Dendritic cell treated with granulocyte-macrophage colony-stimulating factor and Interleukin-4, amounts not matched to agents 40 ng/mL and 50 ng/mL, for 4 days (primary cell): Measurements from ENCODE around the gene BLM.

Experiments used
- H3K27ac Mint-ChIP-seq: one replicate; pipeline ENCODE4 v1.8.0; 2022; ENCODE audit warnings: mild to moderate bottlenecking, mixed read lengths
- H3K27me3 Mint-ChIP-seq: one replicate; pipeline ENCODE4 v1.8.0; 2022; ENCODE audit warnings: mild to moderate bottlenecking, mixed read lengths
- H3K36me3 Mint-ChIP-seq: one replicate; pipeline ENCODE4 v1.8.0; 2022; ENCODE audit warnings: low read depth, mixed read lengths
- H3K4me1 Mint-ChIP-seq: one replicate; pipeline ENCODE4 v1.8.0; 2022; ENCODE audit warnings: low read depth, mixed read lengths
- H3K4me3 Mint-ChIP-seq: one replicate; pipeline ENCODE4 v1.8.0; 2022; ENCODE audit warnings: mild to moderate bottlenecking, moderate library complexity, mixed read lengths
- H3K9me3 Mint-ChIP-seq: one replicate; pipeline ENCODE4 v1.8.0; 2022; ENCODE audit warnings: mixed read lengths
- intact Hi-C: fragments of 100-400 bp; cut with micrococcal nuclease; formaldehyde crosslinking; loops from one replicate; pipeline ENCODE4 v1.15.0; 2022

The BLM gene

GRCh38 chr15:90807074-90807785, 90.1 kb downstream of the BLM start:
- intact Hi-C loops = no loop called here
- Mint-ChIP-seq H3K27me3 (no peaks in the 10 kb centered on the region), H3K4me3 (no peak overlapping the region), H3K36me3 (no peaks in the 10 kb centered on the region), H3K4me1 (peaks cover 40% of the 10 kb centered on the region), H3K9me3 (no peaks in the 10 kb centered on the region), H3K27ac (no peak overlapping the region)

GRCh38 chr15:90807786-90808086, 90.6 kb downstream of the BLM start:
- H3K4me1 Mint-ChIP-seq = peaks cover 45% of the 10 kb centered on the region
- no peak overlapping the region for H3K27ac Mint-ChIP-seq
- H3K36me3 Mint-ChIP-seq = no peaks in the 10 kb centered on the region
- H3K9me3 Mint-ChIP-seq = no peaks in the 10 kb centered on the region
- H3K27me3 Mint-ChIP-seq = no peaks in the 10 kb centered on the region
- no peak overlapping the region for H3K4me3 Mint-ChIP-seq
- intact Hi-C loops = no loop called here

GRCh38 chr15:90808517-90809235, 91.5 kb downstream of the BLM start:
- no peaks in the 10 kb centered on the region for H3K36me3 Mint-ChIP-seq
- peaks cover 55% of the 10 kb centered on the region for H3K4me1 Mint-ChIP-seq
- H3K27me3 Mint-ChIP-seq = no peaks in the 10 kb centered on the region
- no peaks in the 10 kb centered on the region for H3K9me3 Mint-ChIP-seq
- H3K4me3 Mint-ChIP-seq = no peak overlapping the region
- intact Hi-C loops = no loop called here
- peak overlapping the region; percentile 64 for H3K27ac Mint-ChIP-seq

- no peaks in the 10 kb centered on the region for H3K36me3 Mint-ChIP-seq
- intact Hi-C loops = no loop called here
- H3K9me3 Mint-ChIP-seq = no peaks in the 10 kb centered on the region
- peaks cover 63% of the 10 kb centered on the region for H3K4me1 Mint-ChIP-seq
- no peaks in the 10 kb centered on the region for H3K27me3 Mint-ChIP-seq
- no peak overlapping the region for H3K4me3 Mint-ChIP-seq
- peak overlapping the region; percentile 43 for H3K27ac Mint-ChIP-seq
These were observed 92.4 kb downstream of the BLM start for GRCh38 chr15:90809536-90809935.

- intact Hi-C loops = no loop called here
These were observed 93.2 kb downstream of the BLM start for GRCh38 chr15:90810354-90810753.

GRCh38 chr15:90812171-90812957, 95.2 kb downstream of the BLM start:
- Mint-ChIP-seq H3K36me3 (no peaks in the 10 kb centered on the region), H3K4me1 (peaks cover 85% of the 10 kb centered on the region), H3K9me3 (no peaks in the 10 kb centered on the region), H3K27ac (peak overlapping the region; percentile 99), H3K27me3 (no peaks in the 10 kb centered on the region), H3K4me3 (peak overlapping the region; percentile 39)
- intact Hi-C loops = no loop called here

More at GRCh38 chr15:90810354-90810753, 93.2 kb downstream of the BLM start:
- Mint-ChIP-seq H3K4me1 (peaks cover 71% of the 10 kb centered on the region), H3K36me3 (no peaks in the 10 kb centered on the region), H3K9me3 (no peaks in the 10 kb centered on the region), H3K27ac (no peak overlapping the region), H3K4me3 (no peak overlapping the region), H3K27me3 (no peaks in the 10 kb centered on the region)

GRCh38 chr15:90812958-90813265, 95.8 kb downstream of the BLM start:
- peaks cover 89% of the 10 kb centered on the region for H3K4me1 Mint-ChIP-seq
- intact Hi-C loops = no loop called here
- peak overlapping the region; percentile 99 for H3K27ac Mint-ChIP-seq
- H3K4me3 Mint-ChIP-seq = no peak overlapping the region
- H3K27me3 Mint-ChIP-seq = no peaks in the 10 kb centered on the region
- no peaks in the 10 kb centered on the region for H3K36me3 Mint-ChIP-seq
- no peaks in the 10 kb centered on the region for H3K9me3 Mint-ChIP-seq

GRCh38 chr15:90813796-90814190, 96.6 kb downstream of the BLM start:
- H3K4me1 Mint-ChIP-seq = peaks cover 89% of the 10 kb centered on the region
- H3K36me3 Mint-ChIP-seq = no peaks in the 10 kb centered on the region
- intact Hi-C loops = no loop called here
- peak overlapping the region; percentile 99 for H3K27ac Mint-ChIP-seq
- peak overlapping the region; percentile 36 for H3K4me3 Mint-ChIP-seq
- H3K27me3 Mint-ChIP-seq = no peaks in the 10 kb centered on the region
- H3K9me3 Mint-ChIP-seq = no peaks in the 10 kb centered on the region

- H3K27me3 Mint-ChIP-seq = no peaks in the 10 kb centered on the region
- peaks cover 89% of the 10 kb centered on the region for H3K4me1 Mint-ChIP-seq
- peak overlapping the region; percentile 99 for H3K27ac Mint-ChIP-seq
- H3K36me3 Mint-ChIP-seq = no peaks in the 10 kb centered on the region
- intact Hi-C loops = no loop called here
- H3K4me3 Mint-ChIP-seq = peak overlapping the region; percentile 36
- no peaks in the 10 kb centered on the region for H3K9me3 Mint-ChIP-seq
These were observed 97.2 kb downstream of the BLM start for GRCh38 chr15:90814191-90814821.

- Mint-ChIP-seq H3K9me3 (no peaks in the 10 kb centered on the region), H3K27ac (peak overlapping the region; percentile 99), H3K4me1 (peaks cover 99% of the 10 kb centered on the region), H3K27me3 (peaks cover 2% of the 10 kb centered on the region), H3K4me3 (no peak overlapping the region), H3K36me3 (no peaks in the 10 kb centered on the region)
- intact Hi-C loops = loop anchor here (5.0 kb wide), 1 partner anchor 36 kb away; no protein-coding TSS in a partner anchor
These were observed 99.4 kb downstream of the BLM start for GRCh38 chr15:90816401-90817116.

- Mint-ChIP-seq H3K36me3 (no peaks in the 10 kb centered on the region), H3K4me3 (peak overlapping the region; percentile 73), H3K27me3 (peaks cover 2% of the 10 kb centered on the region), H3K9me3 (no peaks in the 10 kb centered on the region), H3K4me1 (peaks cover 99% of the 10 kb centered on the region), H3K27ac (peak overlapping the region; percentile 99)
- intact Hi-C loops = loop anchor here (5.0 kb wide), 1 partner anchor 35 kb away; no protein-coding TSS in a partner anchor
These were observed 100.2 kb downstream of the BLM start for GRCh38 chr15:90817117-90818057.

GRCh38 chr15:90818251-90819210, 101.4 kb downstream of the BLM start:
- H3K4me1 Mint-ChIP-seq = peaks cover 97% of the 10 kb centered on the region
- intact Hi-C loops = loop anchor here (5.0 kb wide), 1 partner anchor 34 kb away; no protein-coding TSS in a partner anchor
- peaks cover 2% of the 10 kb centered on the region for H3K27me3 Mint-ChIP-seq
- peak overlapping the region; percentile 99 for H3K27ac Mint-ChIP-seq
- H3K9me3 Mint-ChIP-seq = no peaks in the 10 kb centered on the region
- no peaks in the 10 kb centered on the region for H3K36me3 Mint-ChIP-seq
- peak overlapping the region; percentile 73 for H3K4me3 Mint-ChIP-seq
